ENCODE results near the gene COPZ2.
"Not testable (repeated sequence)": the region's sequence is repeated elsewhere in the genome, so short reads cannot be mapped to it uniquely, and the experiment has no call there.

COPZ2 gene

GRCh38 chr17:48068491-48068961, 30.9 kb upstream of the COPZ2 start:
- H3K27me3 ChIP-seq (ENCODE audit: control insufficient read depth in 5 of 5, insufficient read depth in 4 of 5, low read length in 5 of 5): no peaks in the 10 kb centered on the region
- H3K9ac ChIP-seq (ENCODE audit: low read length in 5 of 5): peak overlapping the region in 1 of 5 donors; percentile 52
- no peak overlapping the region for H3K4me3 ChIP-seq (ENCODE audit: low read depth in 1 of 5, low read length in 5 of 5)
- H3K27ac ChIP-seq (ENCODE audit: low read depth, low read length): peak overlapping the region; percentile 58
- peaks cover 0 to 39% (median 25%) of the 10 kb centered on the region in 5 donors for H3K36me3 ChIP-seq (ENCODE audit: control insufficient read depth in 5 of 5, insufficient read depth in 5 of 5, low read length in 5 of 5)
- H3K4me1 ChIP-seq (ENCODE audit: control insufficient read depth in 5 of 5, insufficient read depth in 5 of 5, low read length in 5 of 5): peaks cover 3 to 73% (median 43%) of the 10 kb centered on the region in 5 donors
- H3K9me3 ChIP-seq (ENCODE audit: control insufficient read depth in 5 of 5, low read length in 5 of 5): no peaks in the 10 kb centered on the region

DNA sequence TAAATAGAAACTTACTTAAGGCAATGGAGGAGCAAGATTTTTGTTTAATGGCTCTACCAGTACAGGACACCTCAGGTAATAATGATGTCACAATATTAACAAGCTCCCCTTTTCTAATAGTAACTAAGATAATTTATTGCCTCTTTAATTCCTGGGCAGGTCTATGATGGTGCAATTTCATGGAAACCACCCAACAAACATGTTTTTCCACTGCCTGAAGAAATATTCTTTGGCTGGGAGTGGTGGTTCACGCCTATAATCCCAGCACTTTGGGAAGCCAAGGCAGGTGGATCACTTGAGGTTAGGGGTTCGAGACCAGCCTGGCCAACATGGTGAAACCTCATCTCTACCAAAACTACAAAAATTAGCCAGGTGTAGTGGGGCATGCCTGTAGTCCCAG, 30.2 kb upstream of the COPZ2 start:
- peak overlapping the region in 1 of 5 donors; percentile 32 for H3K9ac ChIP-seq (ENCODE audit: low read length in 5 of 5)
- H3K36me3 ChIP-seq (ENCODE audit: control insufficient read depth in 5 of 5, insufficient read depth in 5 of 5, low read length in 5 of 5): peaks cover 4 to 45% (median 28%) of the 10 kb centered on the region in 5 donors
- H3K4me1 ChIP-seq (ENCODE audit: control insufficient read depth in 5 of 5, insufficient read depth in 5 of 5, low read length in 5 of 5): peaks cover 3 to 73% (median 43%) of the 10 kb centered on the region in 5 donors
- H3K4me3 ChIP-seq (ENCODE audit: low read depth in 1 of 5, low read length in 5 of 5); H3K27me3 ChIP-seq (ENCODE audit: control insufficient read depth in 5 of 5, insufficient read depth in 4 of 5, low read length in 5 of 5); H3K9me3 ChIP-seq (ENCODE audit: control insufficient read depth in 5 of 5, low read length in 5 of 5): not testable (repeated sequence)
- peak overlapping the region; percentile 58 for H3K27ac ChIP-seq (ENCODE audit: low read depth, low read length)

- peaks cover 8 to 50% (median 33%) of the 10 kb centered on the region in 5 donors for H3K36me3 ChIP-seq (ENCODE audit: control insufficient read depth in 5 of 5, insufficient read depth in 5 of 5, low read length in 5 of 5)
- H3K27me3 ChIP-seq (ENCODE audit: control insufficient read depth in 5 of 5, insufficient read depth in 4 of 5, low read length in 5 of 5): no peaks in the 10 kb centered on the region
- no peak overlapping the region for H3K4me3 ChIP-seq (ENCODE audit: low read depth in 1 of 5, low read length in 5 of 5)
- peak overlapping the region in 1 of 5 donors; percentile 32 for H3K9ac ChIP-seq (ENCODE audit: low read length in 5 of 5)
- H3K4me1 ChIP-seq (ENCODE audit: control insufficient read depth in 5 of 5, insufficient read depth in 5 of 5, low read length in 5 of 5): peaks cover 3 to 73% (median 43%) of the 10 kb centered on the region in 5 donors
- peak overlapping the region; percentile 58 for H3K27ac ChIP-seq (ENCODE audit: low read depth, low read length)
- no peaks in the 10 kb centered on the region for H3K9me3 ChIP-seq (ENCODE audit: control insufficient read depth in 5 of 5, low read length in 5 of 5)
Measured at GRCh38 chr17:48067245-48067644, 29.6 kb upstream of the COPZ2 start.

DNA sequence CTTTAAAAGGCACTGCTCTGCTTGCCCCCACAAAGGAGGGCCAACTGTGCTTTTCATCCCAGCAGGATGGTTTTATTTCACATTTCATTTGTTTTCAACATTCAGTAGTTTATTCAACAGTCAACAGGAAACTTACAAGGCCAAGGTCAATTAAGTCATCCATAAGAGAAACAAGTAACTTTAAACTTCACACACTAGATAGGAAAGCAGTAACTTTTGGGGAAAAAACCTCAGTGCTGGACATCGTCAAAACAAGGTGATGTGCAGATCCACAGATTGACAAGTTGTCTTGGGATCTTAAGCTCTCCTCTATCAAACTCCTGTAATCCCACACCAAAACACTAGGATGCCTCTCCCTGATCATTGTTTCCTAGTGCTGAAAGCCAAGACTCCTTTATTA, 29.1 kb upstream of the COPZ2 start:
- Histone ChIP-seq H3K36me3 (ENCODE audit: control insufficient read depth in 5 of 5, insufficient read depth in 5 of 5, low read length in 5 of 5) (peaks cover 11 to 56% (median 39%) of the 10 kb centered on the region in 5 donors), H3K4me3 (ENCODE audit: low read depth in 1 of 5, low read length in 5 of 5) (no peak overlapping the region), H3K27ac (ENCODE audit: low read depth, low read length) (peak overlapping the region; percentile 58), H3K9me3 (ENCODE audit: control insufficient read depth in 5 of 5, low read length in 5 of 5) (no peaks in the 10 kb centered on the region), H3K4me1 (ENCODE audit: control insufficient read depth in 5 of 5, insufficient read depth in 5 of 5, low read length in 5 of 5) (peaks cover 3 to 68% (median 37%) of the 10 kb centered on the region in 5 donors), H3K9ac (ENCODE audit: low read length in 5 of 5) (peak overlapping the region in 2 of 5 donors; percentile 1 to 26), H3K27me3 (ENCODE audit: control insufficient read depth in 5 of 5, insufficient read depth in 4 of 5, low read length in 5 of 5) (no peaks in the 10 kb centered on the region)

GRCh38 chr17:48066192-48066591, 28.6 kb upstream of the COPZ2 start:
- Histone ChIP-seq H3K9me3 (ENCODE audit: control insufficient read depth in 5 of 5, low read length in 5 of 5) (no peaks in the 10 kb centered on the region), H3K27me3 (ENCODE audit: control insufficient read depth in 5 of 5, insufficient read depth in 4 of 5, low read length in 5 of 5) (no peaks in the 10 kb centered on the region), H3K27ac (ENCODE audit: low read depth, low read length) (peak overlapping the region; percentile 58), H3K9ac (ENCODE audit: low read length in 5 of 5) (peak overlapping the region in 2 of 5 donors; percentile 20 to 26), H3K4me1 (ENCODE audit: control insufficient read depth in 5 of 5, insufficient read depth in 5 of 5, low read length in 5 of 5) (peaks cover 3 to 63% (median 37%) of the 10 kb centered on the region in 5 donors), H3K36me3 (ENCODE audit: control insufficient read depth in 5 of 5, insufficient read depth in 5 of 5, low read length in 5 of 5) (peaks cover 13 to 57% (median 40%) of the 10 kb centered on the region in 5 donors), H3K4me3 (ENCODE audit: low read depth in 1 of 5, low read length in 5 of 5) (no peak overlapping the region)

- peaks cover 4 to 58% (median 42%) of the 10 kb centered on the region in 5 donors for H3K4me1 ChIP-seq (ENCODE audit: control insufficient read depth in 5 of 5, insufficient read depth in 5 of 5, low read length in 5 of 5)
Measured at GRCh38 chr17:48064638-48065037, 27.0 kb upstream of the COPZ2 start.

GRCh38 chr17:48062273-48062672, 24.7 kb upstream of the COPZ2 start:
- Histone ChIP-seq H3K4me3 (ENCODE audit: low read depth in 1 of 5, low read length in 5 of 5) (no peak overlapping the region), H3K9ac (ENCODE audit: low read length in 5 of 5) (no peak overlapping the region), H3K27me3 (ENCODE audit: control insufficient read depth in 5 of 5, insufficient read depth in 4 of 5, low read length in 5 of 5) (no peaks in the 10 kb centered on the region), H3K9me3 (ENCODE audit: control insufficient read depth in 5 of 5, low read length in 5 of 5) (no peaks in the 10 kb centered on the region), H3K4me1 (ENCODE audit: control insufficient read depth in 5 of 5, insufficient read depth in 5 of 5, low read length in 5 of 5) (peaks cover 5 to 46% (median 28%) of the 10 kb centered on the region in 5 donors), H3K27ac (ENCODE audit: low read depth, low read length) (no peak overlapping the region), H3K36me3 (ENCODE audit: control insufficient read depth in 5 of 5, insufficient read depth in 5 of 5, low read length in 5 of 5) (peaks cover 19 to 78% (median 69%) of the 10 kb centered on the region in 5 donors)

More at GRCh38 chr17:48064638-48065037, 27.0 kb upstream of the COPZ2 start:
- no peaks in the 10 kb centered on the region for H3K27me3 ChIP-seq (ENCODE audit: control insufficient read depth in 5 of 5, insufficient read depth in 4 of 5, low read length in 5 of 5)
- peaks cover 13 to 61% (median 50%) of the 10 kb centered on the region in 5 donors for H3K36me3 ChIP-seq (ENCODE audit: control insufficient read depth in 5 of 5, insufficient read depth in 5 of 5, low read length in 5 of 5)
- H3K9ac ChIP-seq (ENCODE audit: low read length in 5 of 5): peak overlapping the region in 1 of 5 donors; percentile 17
- peak overlapping the region; percentile 58 for H3K27ac ChIP-seq (ENCODE audit: low read depth, low read length)
- no peak overlapping the region for H3K4me3 ChIP-seq (ENCODE audit: low read depth in 1 of 5, low read length in 5 of 5)
- H3K9me3 ChIP-seq (ENCODE audit: control insufficient read depth in 5 of 5, low read length in 5 of 5): no peaks in the 10 kb centered on the region

GRCh38 chr17:48060249-48060648, 22.7 kb upstream of the COPZ2 start:
- H3K27me3 ChIP-seq (ENCODE audit: control insufficient read depth in 5 of 5, insufficient read depth in 4 of 5, low read length in 5 of 5): no peaks in the 10 kb centered on the region
- peak overlapping the region; percentile 50 for H3K27ac ChIP-seq (ENCODE audit: low read depth, low read length)
- H3K4me1 ChIP-seq (ENCODE audit: control insufficient read depth in 5 of 5, insufficient read depth in 5 of 5, low read length in 5 of 5): peaks cover 4 to 35% (median 27%) of the 10 kb centered on the region in 5 donors
- no peaks in the 10 kb centered on the region for H3K9me3 ChIP-seq (ENCODE audit: control insufficient read depth in 5 of 5, low read length in 5 of 5)
- H3K4me3 ChIP-seq (ENCODE audit: low read depth in 1 of 5, low read length in 5 of 5): no peak overlapping the region
- peak overlapping the region in 1 of 5 donors; percentile 23 for H3K9ac ChIP-seq (ENCODE audit: low read length in 5 of 5)
- peaks cover 17 to 89% (median 79%) of the 10 kb centered on the region in 5 donors for H3K36me3 ChIP-seq (ENCODE audit: control insufficient read depth in 5 of 5, insufficient read depth in 5 of 5, low read length in 5 of 5)

DNA sequence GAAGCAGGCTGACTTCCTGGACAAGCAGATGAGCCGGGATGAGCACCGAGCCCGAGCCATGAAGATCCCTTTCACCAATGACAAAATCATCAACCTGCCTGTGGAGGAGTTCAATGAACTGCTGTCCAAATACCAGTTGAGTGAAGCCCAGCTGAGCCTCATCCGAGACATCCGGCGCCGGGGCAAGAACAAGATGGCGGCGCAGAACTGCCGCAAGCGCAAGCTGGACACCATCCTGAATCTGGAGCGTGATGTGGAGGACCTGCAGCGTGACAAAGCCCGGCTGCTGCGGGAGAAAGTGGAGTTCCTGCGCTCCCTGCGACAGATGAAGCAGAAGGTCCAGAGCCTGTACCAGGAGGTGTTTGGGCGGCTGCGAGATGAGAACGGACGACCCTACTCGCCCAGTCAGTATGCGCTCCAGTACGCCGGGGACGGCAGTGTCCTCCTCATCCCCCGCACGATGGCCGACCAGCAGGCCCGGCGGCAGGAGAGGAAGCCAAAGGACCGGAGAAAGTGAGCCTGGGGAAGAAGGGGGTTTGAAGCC, 21.6 kb upstream of the COPZ2 start:
- Histone ChIP-seq H3K27me3 (ENCODE audit: control insufficient read depth in 5 of 5, insufficient read depth in 4 of 5, low read length in 5 of 5) (no peaks in the 10 kb centered on the region), H3K9me3 (ENCODE audit: control insufficient read depth in 5 of 5, low read length in 5 of 5) (no peaks in the 10 kb centered on the region), H3K27ac (ENCODE audit: low read depth, low read length) (peak overlapping the region; percentile 50), H3K9ac (ENCODE audit: low read length in 5 of 5) (peak overlapping the region in 2 of 5 donors; percentile 27 to 37), H3K4me1 (ENCODE audit: control insufficient read depth in 5 of 5, insufficient read depth in 5 of 5, low read length in 5 of 5) (peaks cover 6 to 37% (median 32%) of the 10 kb centered on the region in 5 donors), H3K4me3 (ENCODE audit: low read depth in 1 of 5, low read length in 5 of 5) (no peak overlapping the region), H3K36me3 (ENCODE audit: control insufficient read depth in 5 of 5, insufficient read depth in 5 of 5, low read length in 5 of 5) (peaks cover 17 to 87% (median 74%) of the 10 kb centered on the region in 5 donors)

- H3K4me1 ChIP-seq (ENCODE audit: control insufficient read depth in 5 of 5, insufficient read depth in 5 of 5, low read length in 5 of 5): peaks cover 9 to 43% (median 37%) of the 10 kb centered on the region in 5 donors
- no peak overlapping the region for H3K27ac ChIP-seq (ENCODE audit: low read depth, low read length)
- H3K9ac ChIP-seq (ENCODE audit: low read length in 5 of 5): no peak overlapping the region
- H3K27me3 ChIP-seq (ENCODE audit: control insufficient read depth in 5 of 5, insufficient read depth in 4 of 5, low read length in 5 of 5): no peaks in the 10 kb centered on the region
- H3K4me3 ChIP-seq (ENCODE audit: low read depth in 1 of 5, low read length in 5 of 5): no peak overlapping the region
- peaks cover 17 to 90% (median 71%) of the 10 kb centered on the region in 5 donors for H3K36me3 ChIP-seq (ENCODE audit: control insufficient read depth in 5 of 5, insufficient read depth in 5 of 5, low read length in 5 of 5)
- H3K9me3 ChIP-seq (ENCODE audit: control insufficient read depth in 5 of 5, low read length in 5 of 5): no peaks in the 10 kb centered on the region
Measured at GRCh38 chr17:48058393-48059124, 21.0 kb upstream of the COPZ2 start.

Measured in subcutaneous abdominal adipose tissue (tissue), 5 donors.